ENCODE results near the gene CDK18. TPM values are rescaled to one million over a fixed set of nuclear protein-coding genes. Genes with fewer than 3 reads are reported as not detected.

The CDK18 gene
- polyA plus RNA-seq, 1 donor (not counting 4 experiments of a cell fraction or from before 2014, with no cell fraction given), result 10.9 TPM

DNA sequence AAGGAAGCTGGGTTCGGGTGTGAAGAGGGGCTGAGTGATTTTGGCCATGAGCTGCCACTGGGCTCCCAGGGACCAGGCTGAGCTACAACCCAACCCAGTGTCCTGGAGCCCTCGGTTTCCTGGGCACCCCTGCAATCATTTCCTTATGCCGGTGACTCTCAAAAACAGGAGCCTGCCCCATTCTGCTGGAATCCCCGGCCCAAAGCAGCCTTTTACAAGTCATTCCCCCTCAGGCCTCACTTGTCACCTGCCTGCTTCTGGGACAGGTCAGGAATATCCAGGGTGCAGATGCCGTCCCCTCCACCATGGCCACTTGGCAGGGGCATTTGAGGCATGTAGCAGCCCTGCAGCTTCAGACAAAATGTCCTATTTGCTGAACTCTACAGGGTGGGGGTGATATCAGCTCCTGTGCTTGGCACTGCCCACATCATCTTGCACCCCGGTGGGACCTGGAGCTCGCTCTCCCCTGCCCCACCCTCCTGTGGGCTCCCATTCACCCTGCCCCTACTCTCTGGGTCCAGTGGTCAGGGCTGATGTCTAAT is 30.0 kb downstream of the CDK18 start:
- H3K36me3 ChIP-seq (ENCODE audit: control insufficient read depth in 2 of 2, extremely low read depth in 1 of 2, insufficient read depth in 2 of 2, low read length in 2 of 2), result peaks cover 5 to 20% of the 10 kb centered on the region in 2 experiments
- no peak for DNase-seq (ENCODE audit: low read depth, low spot score)
- no peak overlapping the region for H3K4me2 ChIP-seq (ENCODE audit: control insufficient read depth, extremely low read depth, insufficient read depth, low read depth, low read length)
- FAIRE-seq, result no peak
- H4K20me1 ChIP-seq (ENCODE audit: control insufficient read depth, extremely low read depth, insufficient read depth, low read length), result no peaks in the 10 kb centered on the region
- dilution Hi-C loops (cut with MboI; ENCODE audit: extremely low pct_ligation_motif_present, low sequenced_read_pairs), result no loop called here
- no peaks in the 10 kb centered on the region for H3K9me1 ChIP-seq (ENCODE audit: control insufficient read depth, extremely low read depth, insufficient read depth, low read length)
- H3K27ac ChIP-seq (ENCODE audit: control insufficient read depth, insufficient read depth, low read length), result no peak overlapping the region
- H3K4me1 ChIP-seq (ENCODE audit: control insufficient read depth, extremely low read depth, insufficient read depth, low read length), result no peaks in the 10 kb centered on the region
- H3K79me2 ChIP-seq (ENCODE audit: control insufficient read depth, insufficient read depth, low read length), result no peaks in the 10 kb centered on the region
- no peak overlapping the region for H3K9ac ChIP-seq (ENCODE audit: control insufficient read depth, extremely low read depth, insufficient read depth, low read length)
- no peak overlapping the region for H2AFZ ChIP-seq (ENCODE audit: control insufficient read depth, low read length)
- no peaks in the 10 kb centered on the region for H3K9me3 ChIP-seq (ENCODE audit: control insufficient read depth, low read depth, low read length)
- no peak overlapping the region for H3K4me3 ChIP-seq (ENCODE audit: control insufficient read depth in 2 of 3, extremely low read depth in 1 of 3, insufficient read depth in 2 of 3, low read depth in 1 of 3, low read length in 3 of 3)
- H3K27me3 ChIP-seq (ENCODE audit: control insufficient read depth, extremely low read depth, insufficient read depth, low read length), result peaks cover 5% of the 10 kb centered on the region
- TF ChIP-seq EZH2 (IDR thresholded peaks at IDR 0.05; ENCODE audit: low read length), result no peak
- TF ChIP-seq, protein P1, sequence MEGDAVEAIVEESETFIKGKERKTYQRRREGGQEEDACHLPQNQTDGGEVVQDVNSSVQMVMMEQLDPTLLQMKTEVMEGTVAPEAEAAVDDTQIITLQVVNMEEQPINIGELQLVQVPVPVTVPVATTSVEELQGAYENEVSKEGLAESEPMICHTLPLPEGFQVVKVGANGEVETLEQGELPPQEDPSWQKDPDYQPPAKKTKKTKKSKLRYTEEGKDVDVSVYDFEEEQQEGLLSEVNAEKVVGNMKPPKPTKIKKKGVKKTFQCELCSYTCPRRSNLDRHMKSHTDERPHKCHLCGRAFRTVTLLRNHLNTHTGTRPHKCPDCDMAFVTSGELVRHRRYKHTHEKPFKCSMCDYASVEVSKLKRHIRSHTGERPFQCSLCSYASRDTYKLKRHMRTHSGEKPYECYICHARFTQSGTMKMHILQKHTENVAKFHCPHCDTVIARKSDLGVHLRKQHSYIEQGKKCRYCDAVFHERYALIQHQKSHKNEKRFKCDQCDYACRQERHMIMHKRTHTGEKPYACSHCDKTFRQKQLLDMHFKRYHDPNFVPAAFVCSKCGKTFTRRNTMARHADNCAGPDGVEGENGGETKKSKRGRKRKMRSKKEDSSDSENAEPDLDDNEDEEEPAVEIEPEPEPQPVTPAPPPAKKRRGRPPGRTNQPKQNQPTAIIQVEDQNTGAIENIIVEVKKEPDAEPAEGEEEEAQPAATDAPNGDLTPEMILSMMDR (optimal IDR thresholded peaks at IDR 0.05 in 1 of 3, IDR thresholded peaks at IDR 0.05 in 1 of 3, conservative IDR thresholded peaks at IDR 0.05 in 1 of 3; ENCODE audit: extremely low read depth in 1 of 3, insufficient read depth in 2 of 3, low read length in 3 of 3), result no peak

DNA sequence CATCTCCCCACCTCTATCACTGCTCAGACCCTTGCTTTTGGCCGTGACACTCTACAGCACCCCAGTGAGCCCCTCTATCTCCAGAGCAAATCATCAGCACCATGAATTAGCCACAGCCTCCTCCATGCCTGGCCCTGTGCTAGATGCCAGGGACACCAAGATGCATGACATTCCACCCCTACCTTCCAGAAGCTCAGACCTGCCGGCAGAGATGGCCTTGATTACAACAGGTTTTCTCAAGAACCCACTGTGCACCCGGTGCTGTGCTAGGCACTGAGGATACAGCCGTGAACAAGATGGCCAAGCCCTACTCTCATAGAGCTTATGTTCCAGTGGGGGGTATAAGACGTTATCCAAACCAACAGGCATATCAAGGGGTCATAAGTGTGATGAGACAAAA is 30.6 kb downstream of the CDK18 start:
- Histone ChIP-seq H3K9me3 (ENCODE audit: control insufficient read depth, low read depth, low read length) (no peaks in the 10 kb centered on the region), H4K20me1 (ENCODE audit: control insufficient read depth, extremely low read depth, insufficient read depth, low read length) (no peaks in the 10 kb centered on the region), H2AFZ (ENCODE audit: control insufficient read depth, low read length) (no peak overlapping the region), H3K79me2 (ENCODE audit: control insufficient read depth, insufficient read depth, low read length) (no peaks in the 10 kb centered on the region), H3K27me3 (ENCODE audit: control insufficient read depth, extremely low read depth, insufficient read depth, low read length) (peaks cover 5% of the 10 kb centered on the region), H3K4me2 (ENCODE audit: control insufficient read depth, extremely low read depth, insufficient read depth, low read depth, low read length) (no peak overlapping the region), H3K4me3 (ENCODE audit: control insufficient read depth in 2 of 3, extremely low read depth in 1 of 3, insufficient read depth in 2 of 3, low read depth in 1 of 3, low read length in 3 of 3) (no peak overlapping the region), H3K36me3 (ENCODE audit: control insufficient read depth in 2 of 2, extremely low read depth in 1 of 2, insufficient read depth in 2 of 2, low read length in 2 of 2) (peaks cover 5 to 18% of the 10 kb centered on the region in 2 experiments), H3K9me1 (ENCODE audit: control insufficient read depth, extremely low read depth, insufficient read depth, low read length) (no peaks in the 10 kb centered on the region), H3K27ac (ENCODE audit: control insufficient read depth, insufficient read depth, low read length) (no peak overlapping the region), H3K4me1 (ENCODE audit: control insufficient read depth, extremely low read depth, insufficient read depth, low read length) (no peaks in the 10 kb centered on the region), H3K9ac (ENCODE audit: control insufficient read depth, extremely low read depth, insufficient read depth, low read length) (no peak overlapping the region)
- DNase-seq (ENCODE audit: low read depth, low spot score) (no peak), FAIRE-seq (no peak)
- TF ChIP-seq, protein P1 (optimal IDR thresholded peaks at IDR 0.05 in 1 of 3, IDR thresholded peaks at IDR 0.05 in 1 of 3, conservative IDR thresholded peaks at IDR 0.05 in 1 of 3; ENCODE audit: extremely low read depth in 1 of 3, insufficient read depth in 2 of 3, low read length in 3 of 3), result no peak
- TF ChIP-seq EZH2 (IDR thresholded peaks at IDR 0.05; ENCODE audit: low read length), result no peak
- dilution Hi-C loops (cut with MboI; ENCODE audit: extremely low pct_ligation_motif_present, low sequenced_read_pairs), result no loop called here

All from keratinocyte (primary cell).